ENCODE data around the gene ATRN. TPM values are rescaled to one million over a fixed set of nuclear protein-coding genes. Genes with fewer than 3 reads are reported as not detected.

Gene ATRN
- total and polyA plus RNA-seq, 8 donors = 2.9 to 63.9 (median 24.2) TPM

- 93 to 98% (median 96%) methylated on average over 1 of the region's 1 CpG for WGBS, 5 donors
- no peak overlapping the region for H3K27ac ChIP-seq
- TF ChIP-seq CTCF (IDR thresholded peaks at IDR 0.05) (no peak), EP300 (IDR thresholded peaks at IDR 0.05) (no peak), POLR2A (IDR thresholded peaks at IDR 0.05) (no peak), POLR2AphosphoS5 (IDR thresholded peaks at IDR 0.05) (no peak)
- DNase-seq = no peak
- no peak overlapping the region for H3K4me3 ChIP-seq
- intact Hi-C loops (cut with DNase I; ENCODE audit: low total_unique reads) = no loop called here
- H3K27me3 ChIP-seq = no peaks in the 10 kb centered on the region
- H3K36me3 ChIP-seq = peaks cover 0 to 8% (median 7%) of the 10 kb centered on the region in 4 donors
- peaks cover 4 to 26% (median 16%) of the 10 kb centered on the region in 4 donors for H3K4me1 ChIP-seq
- H3K9me3 ChIP-seq = peaks cover 0 to 12% (median 4%) of the 10 kb centered on the region in 4 donors
Measured at GRCh38 chr20:3486850-3487249, 16.0 kb downstream of the ATRN start.

GRCh38 chr20:3492669-3493068 lies 21.9 kb downstream of the ATRN start:
- TF ChIP-seq POLR2A (IDR thresholded peaks at IDR 0.05) (no peak), EP300 (IDR thresholded peaks at IDR 0.05) (no peak), POLR2AphosphoS5 (IDR thresholded peaks at IDR 0.05) (no peak), CTCF (IDR thresholded peaks at IDR 0.05) (no peak)
- H3K9me3 ChIP-seq = no peaks in the 10 kb centered on the region
- DNase-seq = no peak
- no peak overlapping the region for H3K4me3 ChIP-seq
- H3K4me1 ChIP-seq = peaks cover 0 to 15% (median 3%) of the 10 kb centered on the region in 4 donors
- no peaks in the 10 kb centered on the region for H3K27me3 ChIP-seq
- 84 to 97% (median 93%) methylated on average over 11 of the region's 11 CpGs for WGBS, 5 donors
- no peak overlapping the region for H3K27ac ChIP-seq
- intact Hi-C loops (cut with DNase I; ENCODE audit: low total_unique reads) = no loop called here
- H3K36me3 ChIP-seq = peaks cover 0 to 8% (median 7%) of the 10 kb centered on the region in 4 donors

- intact Hi-C loops (cut with DNase I; ENCODE audit: low total_unique reads) = no loop called here
- Histone ChIP-seq H3K27ac (no peak overlapping the region), H3K4me3 (no peak overlapping the region), H3K27me3 (no peaks in the 10 kb centered on the region), H3K9me3 (no peaks in the 10 kb centered on the region), H3K36me3 (peaks cover 0 to 8% (median 7%) of the 10 kb centered on the region in 4 donors), H3K4me1 (peaks cover 0 to 15% (median 3%) of the 10 kb centered on the region in 4 donors)
- no peak for TF ChIP-seq POLR2AphosphoS5 (IDR thresholded peaks at IDR 0.05)
- no peak for TF ChIP-seq EP300 (IDR thresholded peaks at IDR 0.05)
- no peak for TF ChIP-seq POLR2A (IDR thresholded peaks at IDR 0.05)
- no peak for TF ChIP-seq CTCF (IDR thresholded peaks at IDR 0.05)
- no peak for DNase-seq
- WGBS, 5 donors = 89 to 100% (median 92%) methylated on average over 1 of the region's 1 CpG
Measured at GRCh38 chr20:3494218-3494617, 23.4 kb downstream of the ATRN start.

- H3K27me3 ChIP-seq = no peaks in the 10 kb centered on the region
- H3K4me1 ChIP-seq = peaks cover 0 to 3% (median 0%) of the 10 kb centered on the region in 4 donors
- H3K4me3 ChIP-seq = no peak overlapping the region
- WGBS, 5 donors = 64 to 82% (median 67%) methylated on average over 2 of the region's 2 CpGs
- H3K36me3 ChIP-seq = no peaks in the 10 kb centered on the region
- TF ChIP-seq POLR2AphosphoS5 (IDR thresholded peaks at IDR 0.05) (no peak), POLR2A (IDR thresholded peaks at IDR 0.05) (no peak), EP300 (IDR thresholded peaks at IDR 0.05) (no peak), CTCF (IDR thresholded peaks at IDR 0.05) (no peak)
- no peaks in the 10 kb centered on the region for H3K9me3 ChIP-seq
- no peak overlapping the region for H3K27ac ChIP-seq
- DNase-seq = no peak
- intact Hi-C loops (cut with DNase I; ENCODE audit: low total_unique reads) = no loop called here
Measured at GRCh38 chr20:3502878-3503277, 32.1 kb downstream of the ATRN start.

Measured in stomach (tissue), 9 donors.